ENCODE data around the gene TBX10.

The TBX10 gene

GRCh38 chr11:67588136-67588503, 51.4 kb downstream of the TBX10 start:
- H3K36me3 ChIP-seq (ENCODE audit: insufficient read depth), result no peaks in the 10 kb centered on the region

GRCh38 chr11:67586568-67587250, 52.9 kb downstream of the TBX10 start:
- Histone ChIP-seq H3K4me2 (no peak overlapping the region), H3K9ac (no peak overlapping the region), H3K79me2 (ENCODE audit: insufficient read depth, low read depth) (no peaks in the 10 kb centered on the region), H3K27me3 (ENCODE audit: insufficient read depth, low read depth) (peaks cover 13% of the 10 kb centered on the region), H3K4me1 (ENCODE audit: low read depth, poor library complexity, severe bottlenecking) (no peaks in the 10 kb centered on the region), H3K36me3 (ENCODE audit: insufficient read depth) (no peaks in the 10 kb centered on the region), H3K4me3 (IDR thresholded peaks at IDR 0.05; ENCODE audit: insufficient read depth, low read depth, low read length) (no peak overlapping the region), H4K20me1 (ENCODE audit: insufficient read depth) (no peaks in the 10 kb centered on the region), H2AFZ (ENCODE audit: low read depth) (no peak overlapping the region), H3K27ac (no peak overlapping the region)
- no peak for TF ChIP-seq CTCF (conservative IDR thresholded peaks at IDR 0.05; ENCODE audit: low read depth, low read length)

More at GRCh38 chr11:67588136-67588503, 51.4 kb downstream of the TBX10 start:
- Histone ChIP-seq H3K79me2 (ENCODE audit: insufficient read depth, low read depth) (no peaks in the 10 kb centered on the region), H3K9ac (no peak overlapping the region), H3K27me3 (ENCODE audit: insufficient read depth, low read depth) (no peaks in the 10 kb centered on the region; the same call in 1 of the 2 replicates), H3K27ac (no peak overlapping the region), H3K4me1 (ENCODE audit: low read depth, poor library complexity, severe bottlenecking) (no peaks in the 10 kb centered on the region), H2AFZ (ENCODE audit: low read depth) (no peak overlapping the region), H4K20me1 (ENCODE audit: insufficient read depth) (no peaks in the 10 kb centered on the region), H3K4me2 (no peak overlapping the region), H3K4me3 (IDR thresholded peaks at IDR 0.05; ENCODE audit: insufficient read depth, low read depth, low read length) (no peak overlapping the region)
- no peak for TF ChIP-seq CTCF (conservative IDR thresholded peaks at IDR 0.05; ENCODE audit: low read depth, low read length)

- no peak overlapping the region for H3K4me2 ChIP-seq
- no peaks in the 10 kb centered on the region for H3K4me1 ChIP-seq (ENCODE audit: low read depth, poor library complexity, severe bottlenecking)
- H3K27me3 ChIP-seq (ENCODE audit: insufficient read depth, low read depth), result peaks cover 13% of the 10 kb centered on the region
- H2AFZ ChIP-seq (ENCODE audit: low read depth), result no peak overlapping the region
- no peaks in the 10 kb centered on the region for H4K20me1 ChIP-seq (ENCODE audit: insufficient read depth)
- no peak for TF ChIP-seq CTCF (conservative IDR thresholded peaks at IDR 0.05; ENCODE audit: low read depth, low read length)
- H3K79me2 ChIP-seq (ENCODE audit: insufficient read depth, low read depth), result no peaks in the 10 kb centered on the region
- H3K4me3 ChIP-seq (IDR thresholded peaks at IDR 0.05; ENCODE audit: insufficient read depth, low read depth, low read length), result no peak overlapping the region
- no peak overlapping the region for H3K9ac ChIP-seq
- H3K27ac ChIP-seq, result no peak overlapping the region
- H3K36me3 ChIP-seq (ENCODE audit: insufficient read depth), result no peaks in the 10 kb centered on the region
Measured at GRCh38 chr11:67585911-67586310, 53.7 kb downstream of the TBX10 start.

GRCh38 chr11:67584881-67585873, 54.4 kb downstream of the TBX10 start:
- no peak overlapping the region for H3K4me3 ChIP-seq (IDR thresholded peaks at IDR 0.05; ENCODE audit: insufficient read depth, low read depth, low read length)
- H4K20me1 ChIP-seq (ENCODE audit: insufficient read depth), result no peaks in the 10 kb centered on the region
- H3K9ac ChIP-seq, result no peak overlapping the region
- H3K36me3 ChIP-seq (ENCODE audit: insufficient read depth), result no peaks in the 10 kb centered on the region
- H2AFZ ChIP-seq (ENCODE audit: low read depth), result no peak overlapping the region
- H3K27me3 ChIP-seq (ENCODE audit: insufficient read depth, low read depth), result peaks cover 20% of the 10 kb centered on the region
- no peak overlapping the region for H3K4me2 ChIP-seq
- H3K79me2 ChIP-seq (ENCODE audit: insufficient read depth, low read depth), result no peaks in the 10 kb centered on the region
- H3K27ac ChIP-seq, result no peak overlapping the region
- H3K4me1 ChIP-seq (ENCODE audit: low read depth, poor library complexity, severe bottlenecking), result no peaks in the 10 kb centered on the region
- TF ChIP-seq CTCF (conservative IDR thresholded peaks at IDR 0.05; ENCODE audit: low read depth, low read length), result no peak
